A673 (cell line): ENCODE results near the gene IL6.

ENCODE experiments used
- EZH2 ChIP-seq: fragments of 200-600 bp; sonication (generic); IDR thresholded peaks from 2 replicates; pipeline ENCODE4 v1.6.1; 2017; ENCODE audit warnings: borderline replicate concordance, low read depth, mild to moderate bottlenecking, mixed read lengths, antibody characterized with exemption, low read length; ENCODE audit not compliant: poor library complexity, severe bottlenecking
- TF ChIP-seq, protein P1 (sequence below): fragments of 300-800, 200-600 bp; sonication (generic); conservative IDR thresholded peaks from 2 replicates; pipeline ENCODE4 v1.5.1; 2017; ENCODE audit warnings: low read depth, mild to moderate bottlenecking, antibody characterized with exemption, low read length, moderate library complexity, mixed read lengths

DNA sequence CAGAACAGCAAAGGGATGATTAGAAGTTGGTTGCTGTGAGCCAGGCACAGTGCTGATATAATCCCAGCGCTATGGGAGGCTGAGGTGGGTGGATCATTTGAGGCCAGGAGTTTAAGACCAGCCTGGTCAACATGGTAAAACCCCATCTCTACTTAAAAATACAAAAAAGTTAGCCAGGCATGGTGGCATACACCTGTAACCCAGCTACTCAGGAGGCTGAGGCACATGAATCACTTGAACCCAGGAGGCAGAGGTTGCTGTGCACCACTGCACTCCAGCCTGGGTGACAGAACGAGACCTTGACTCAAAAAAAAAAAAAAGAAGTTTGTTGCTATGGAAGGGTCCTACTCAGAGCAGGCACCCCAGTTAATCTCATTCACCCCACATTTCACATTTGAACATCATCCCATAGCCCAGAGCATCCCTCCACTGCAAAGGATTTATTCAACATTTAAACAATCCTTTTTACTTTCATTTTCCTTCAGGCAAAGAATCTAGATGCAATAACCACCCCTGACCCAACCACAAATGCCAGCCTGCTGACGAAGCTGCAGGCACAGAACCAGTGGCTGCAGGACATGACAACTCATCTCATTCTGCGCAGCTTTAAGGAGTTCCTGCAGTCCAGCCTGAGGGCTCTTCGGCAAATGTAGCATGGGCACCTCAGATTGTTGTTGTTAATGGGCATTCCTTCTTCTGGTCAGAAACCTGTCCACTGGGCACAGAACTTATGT lies 4.1 kb downstream of the IL6 start:
- no peak for TF ChIP-seq EZH2
- TF ChIP-seq, protein P1, sequence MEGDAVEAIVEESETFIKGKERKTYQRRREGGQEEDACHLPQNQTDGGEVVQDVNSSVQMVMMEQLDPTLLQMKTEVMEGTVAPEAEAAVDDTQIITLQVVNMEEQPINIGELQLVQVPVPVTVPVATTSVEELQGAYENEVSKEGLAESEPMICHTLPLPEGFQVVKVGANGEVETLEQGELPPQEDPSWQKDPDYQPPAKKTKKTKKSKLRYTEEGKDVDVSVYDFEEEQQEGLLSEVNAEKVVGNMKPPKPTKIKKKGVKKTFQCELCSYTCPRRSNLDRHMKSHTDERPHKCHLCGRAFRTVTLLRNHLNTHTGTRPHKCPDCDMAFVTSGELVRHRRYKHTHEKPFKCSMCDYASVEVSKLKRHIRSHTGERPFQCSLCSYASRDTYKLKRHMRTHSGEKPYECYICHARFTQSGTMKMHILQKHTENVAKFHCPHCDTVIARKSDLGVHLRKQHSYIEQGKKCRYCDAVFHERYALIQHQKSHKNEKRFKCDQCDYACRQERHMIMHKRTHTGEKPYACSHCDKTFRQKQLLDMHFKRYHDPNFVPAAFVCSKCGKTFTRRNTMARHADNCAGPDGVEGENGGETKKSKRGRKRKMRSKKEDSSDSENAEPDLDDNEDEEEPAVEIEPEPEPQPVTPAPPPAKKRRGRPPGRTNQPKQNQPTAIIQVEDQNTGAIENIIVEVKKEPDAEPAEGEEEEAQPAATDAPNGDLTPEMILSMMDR = no peak
